CD4-positive, alpha-beta T cell (primary cell): ENCODE measurements around the gene CMTM1. TPM values are rescaled to one million over a fixed set of nuclear protein-coding genes. Genes with fewer than 3 reads are reported as not detected.

Experiments used
- ATAC-seq: fragments of 200-7000 bp; cut with Tn5 transposase; one replicate; pipeline ENCODE4 v1.10.0; 2022; ENCODE audit warnings: mild to moderate bottlenecking; ENCODE audit not compliant: poor library complexity
- CTCF ChIA-PET: fragments of 350-600 bp; sonication (Branson Sonifier 250); formaldehyde crosslinking; loops from one replicate; lab custom pipeline; 2021; ENCODE audit warnings: antibody characterized with exemption, inconsistent platforms; lab: Charles Lee
- POLR2A ChIA-PET: fragments of 350-600 bp; sonication (Branson Sonifier 250); formaldehyde crosslinking; loops from one replicate; lab custom pipeline; 2021; ENCODE audit warnings: antibody characterized with exemption, inconsistent platforms; lab: Charles Lee
- DNase-seq, 14 experiments: peaks; one replicate each; pipeline ENCODE4 v3.0.0-alpha.2; 2013 to 2020; ENCODE audit warnings: mixed read lengths in 2 of 14
- H3K27ac ChIP-seq, 2 donors: one replicate each; pipeline versions ENCODE4 v1.5.1 to v1.7.0; 2013; ENCODE audit warnings: low read length in 2 of 2, low read depth in 1 of 2, mild to moderate bottlenecking in 1 of 2
- H3K27me3 ChIP-seq, 2 experiments: 1 replicate in 1 of 2; 2 replicates in 1 of 2; pipeline versions ENCODE4 v1.6.1 to v1.7.0; 2013; ENCODE audit warnings: low read length in 2 of 2, control low read depth in 1 of 2, mild to moderate bottlenecking in 1 of 2, moderate library complexity in 1 of 2; ENCODE audit not compliant: insufficient read depth in 2 of 2, control insufficient read depth in 1 of 2
- H3K36me3 ChIP-seq: one replicate; pipeline ENCODE4 v1.6.1; 2013; ENCODE audit warnings: low read length, control low read depth; ENCODE audit not compliant: insufficient read depth
- H3K4me1 ChIP-seq: one replicate; pipeline ENCODE4 v1.6.1; 2013; ENCODE audit warnings: low read length, control low read depth; ENCODE audit not compliant: insufficient read depth
- H3K4me3 ChIP-seq: one replicate; pipeline ENCODE4 v1.5.1; 2013; ENCODE audit warnings: mild to moderate bottlenecking, low read length, moderate library complexity
- H3K9me3 ChIP-seq, 2 experiments: 1 replicate in 1 of 2; 2 replicates in 1 of 2; pipeline versions ENCODE4 v1.6.1 to v1.7.0; 2013; ENCODE audit warnings: low read length in 2 of 2, mild to moderate bottlenecking in 2 of 2, control low read depth in 1 of 2, moderate library complexity in 1 of 2; ENCODE audit not compliant: control insufficient read depth in 1 of 2, insufficient read depth in 1 of 2
- H3K27ac Mint-ChIP-seq: one replicate; pipeline ENCODE4 v1.8.0; 2020; ENCODE audit warnings: mixed read lengths
- H3K27me3 Mint-ChIP-seq: one replicate; pipeline ENCODE4 v1.8.0; 2021; ENCODE audit warnings: mixed read lengths
- H3K36me3 Mint-ChIP-seq: one replicate; pipeline ENCODE4 v1.8.0; 2021; ENCODE audit warnings: low read depth, mixed read lengths
- H3K4me1 Mint-ChIP-seq: one replicate; pipeline ENCODE4 v1.8.0; 2021; ENCODE audit warnings: low read depth, mixed read lengths
- H3K4me3 Mint-ChIP-seq: one replicate; pipeline ENCODE4 v1.8.0; 2020; ENCODE audit warnings: mild to moderate bottlenecking, mixed read lengths
- H3K9me3 Mint-ChIP-seq: one replicate; pipeline ENCODE4 v1.8.0; 2020; ENCODE audit warnings: mixed read lengths
- intact Hi-C, 2 experiments: fragments of 100-400 bp; cut with DNase I in 1 of 2; cut with micrococcal nuclease in 1 of 2; formaldehyde crosslinking; loops; one replicate each; pipeline versions ENCODE4 v1.15.1 to v1.9.0; 2023 to 2025; cut with DNase I, micrococcal nuclease
- total RNA-seq, 174 experiments: library from RNA in 2 of 174; stranded (reverse) in 2 of 174; gene quantifications; one replicate each; pipeline ENCODE4 v1.2.3 and lab custom pipeline; 2021 to 2026
- TF ChIP-seq, protein P1 (sequence below): fragments of 200-600 bp; IDR thresholded peaks from one replicate; pipeline ENCODE4 v1.8.0; 2022; ENCODE audit warnings: antibody characterized with exemption, mild to moderate bottlenecking

CMTM1 gene
- total RNA-seq, 2 experiments from 2014 or later: 0.66 to 1.1 TPM

DNA sequence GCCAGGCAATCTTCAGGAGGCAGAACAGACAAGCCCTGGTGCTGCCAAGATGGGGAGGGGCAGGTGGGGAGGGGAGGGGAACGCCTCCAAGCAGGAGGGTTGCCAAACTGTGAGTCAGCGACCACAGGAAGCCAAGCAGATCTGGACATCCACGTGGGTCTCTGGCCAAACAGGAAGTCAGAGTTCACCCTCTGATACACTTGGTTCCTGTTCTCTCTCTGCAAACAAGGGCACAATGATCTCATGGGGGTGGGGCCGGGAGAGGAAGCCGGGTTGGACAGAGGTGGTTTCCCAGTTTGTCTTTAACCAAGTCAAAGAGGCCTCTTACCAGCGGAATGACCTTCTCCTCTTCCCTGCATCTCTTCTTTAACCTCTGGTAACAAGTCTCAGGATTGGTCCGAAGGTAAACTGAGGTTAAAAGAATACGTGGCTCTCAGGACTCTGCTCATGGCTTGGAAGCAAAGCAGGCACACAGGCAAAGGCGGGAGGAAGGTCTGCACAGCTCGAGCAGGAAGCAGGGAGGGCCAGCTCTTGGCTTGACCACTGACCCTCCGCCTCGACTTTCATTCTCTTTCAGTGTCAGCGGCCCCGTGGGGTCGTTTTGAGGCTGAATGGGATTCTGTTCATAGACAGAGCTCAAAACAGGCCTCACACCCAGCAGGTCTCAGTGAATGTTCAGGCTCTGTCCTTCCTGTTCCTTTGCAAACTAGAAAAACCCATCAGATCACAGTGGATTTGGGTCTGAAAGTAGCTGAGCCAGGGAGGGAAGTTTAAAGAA is 49.2 kb upstream of the CMTM1 start:
- H3K27ac ChIP-seq: peak overlapping the region; percentile 86 to 93
- Mint-ChIP-seq H3K4me1 (peaks cover 60% of the 10 kb centered on the region), H3K27me3 (no peaks in the 10 kb centered on the region), H3K4me3 (peak overlapping the region; percentile 70), H3K36me3 (no peaks in the 10 kb centered on the region), H3K9me3 (no peaks in the 10 kb centered on the region), H3K27ac (peak overlapping the region; percentile 94)
- no peaks in the 10 kb centered on the region for H3K27me3 ChIP-seq
- TF ChIP-seq, protein P1, sequence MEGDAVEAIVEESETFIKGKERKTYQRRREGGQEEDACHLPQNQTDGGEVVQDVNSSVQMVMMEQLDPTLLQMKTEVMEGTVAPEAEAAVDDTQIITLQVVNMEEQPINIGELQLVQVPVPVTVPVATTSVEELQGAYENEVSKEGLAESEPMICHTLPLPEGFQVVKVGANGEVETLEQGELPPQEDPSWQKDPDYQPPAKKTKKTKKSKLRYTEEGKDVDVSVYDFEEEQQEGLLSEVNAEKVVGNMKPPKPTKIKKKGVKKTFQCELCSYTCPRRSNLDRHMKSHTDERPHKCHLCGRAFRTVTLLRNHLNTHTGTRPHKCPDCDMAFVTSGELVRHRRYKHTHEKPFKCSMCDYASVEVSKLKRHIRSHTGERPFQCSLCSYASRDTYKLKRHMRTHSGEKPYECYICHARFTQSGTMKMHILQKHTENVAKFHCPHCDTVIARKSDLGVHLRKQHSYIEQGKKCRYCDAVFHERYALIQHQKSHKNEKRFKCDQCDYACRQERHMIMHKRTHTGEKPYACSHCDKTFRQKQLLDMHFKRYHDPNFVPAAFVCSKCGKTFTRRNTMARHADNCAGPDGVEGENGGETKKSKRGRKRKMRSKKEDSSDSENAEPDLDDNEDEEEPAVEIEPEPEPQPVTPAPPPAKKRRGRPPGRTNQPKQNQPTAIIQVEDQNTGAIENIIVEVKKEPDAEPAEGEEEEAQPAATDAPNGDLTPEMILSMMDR: no peak
- ChIA-PET POLR2A (interaction anchor here (0.7 to 1.2 kb wide), 3 partner anchors 35 to 87 kb away, joined by 3 to 7 read pairs (median 4); partner anchors contain the start of genes CKLF and CMTM3), CTCF (interaction anchor here (0.9 kb wide), 1 partner anchor 34 kb away, joined by 3 read pairs; no protein-coding TSS in a partner anchor)
- DNase-seq (peak; percentile 31 to 93 (median 76)), ATAC-seq (peak; percentile 86)
- H3K4me3 ChIP-seq: no peak overlapping the region
- intact Hi-C loops: loop anchor here (2.0 to 5.0 kb wide), 2 partner anchors 34 to 35 kb away; partner anchors contain the start of genes TK2 (in 2 of the 2) and CKLF (in 1 of the 2)
- H3K36me3 ChIP-seq: no peaks in the 10 kb centered on the region
- no peaks in the 10 kb centered on the region for H3K9me3 ChIP-seq
- peaks cover 81% of the 10 kb centered on the region for H3K4me1 ChIP-seq

GRCh38 chr16:66517586-66518263 is 48.5 kb upstream of the CMTM1 start:
- TF ChIP-seq, protein P1: no peak
- CTCF ChIA-PET: interaction anchor here (0.9 kb wide), 1 partner anchor 34 kb away, joined by 3 read pairs; no protein-coding TSS in a partner anchor
- no peaks in the 10 kb centered on the region for H3K27me3 Mint-ChIP-seq
- H3K27ac ChIP-seq: peak overlapping the region; percentile 86 to 93
- no peaks in the 10 kb centered on the region for H3K9me3 ChIP-seq
- H3K4me1 ChIP-seq: peaks cover 82% of the 10 kb centered on the region
- peak overlapping the region; percentile 94 for H3K27ac Mint-ChIP-seq
- no peak overlapping the region for H3K4me3 ChIP-seq
- H3K4me1 Mint-ChIP-seq: peaks cover 65% of the 10 kb centered on the region
- POLR2A ChIA-PET: interaction anchor here (0.7 to 1.2 kb wide), 3 partner anchors 34 to 87 kb away, joined by 3 to 7 read pairs (median 4); partner anchors contain the start of genes CKLF and CMTM3
- no peaks in the 10 kb centered on the region for H3K9me3 Mint-ChIP-seq
- DNase-seq (no peak), ATAC-seq (no peak)
- intact Hi-C loops: loop anchor here (2.0 to 5.0 kb wide), 2 partner anchors 33 to 35 kb away; partner anchors contain the start of genes TK2 (in 2 of the 2) and CKLF (in 1 of the 2)
- peak overlapping the region; percentile 70 for H3K4me3 Mint-ChIP-seq
- no peaks in the 10 kb centered on the region for H3K27me3 ChIP-seq
- no peaks in the 10 kb centered on the region for H3K36me3 ChIP-seq
- H3K36me3 Mint-ChIP-seq: no peaks in the 10 kb centered on the region
